Measurements from ENCODE around the gene PRXL2A.

The PRXL2A gene

GRCh38 chr10:80455461-80456349 is 47.4 kb downstream of the PRXL2A start:
- Mint-ChIP-seq H3K27me3 (no peaks in the 10 kb centered on the region), H3K9me3 (no peaks in the 10 kb centered on the region), H3K36me3 (no peaks in the 10 kb centered on the region), H3K4me1 (peaks cover 43% of the 10 kb centered on the region), H3K27ac (peak overlapping the region; percentile 88), H3K4me3 (peak overlapping the region; percentile 88)
- DNase-seq (ENCODE audit: low spot score in 2 of 2) (no peak), ATAC-seq (ENCODE audit: low read depth) (no peak)

- Mint-ChIP-seq H3K27me3 (no peaks in the 10 kb centered on the region), H3K9me3 (no peaks in the 10 kb centered on the region), H3K36me3 (no peaks in the 10 kb centered on the region), H3K4me1 (peaks cover 58% of the 10 kb centered on the region), H3K4me3 (peak overlapping the region; percentile 56), H3K27ac (no peak overlapping the region)
- ATAC-seq (ENCODE audit: low read depth) = no peak
- DNase-seq (ENCODE audit: low spot score in 2 of 2) = no peak
Measured at GRCh38 chr10:80457554-80458262, 49.4 kb downstream of the PRXL2A start.

- no peaks in the 10 kb centered on the region for H3K9me3 Mint-ChIP-seq
- H3K36me3 Mint-ChIP-seq = no peaks in the 10 kb centered on the region
- peaks cover 62% of the 10 kb centered on the region for H3K4me1 Mint-ChIP-seq
- DNase-seq (ENCODE audit: low spot score in 2 of 2) = no peak
- no peak for ATAC-seq (ENCODE audit: low read depth)
- H3K27ac Mint-ChIP-seq = peak overlapping the region; percentile 76
- H3K4me3 Mint-ChIP-seq = no peak overlapping the region
- no peaks in the 10 kb centered on the region for H3K27me3 Mint-ChIP-seq
Measured at GRCh38 chr10:80458263-80458625, 49.9 kb downstream of the PRXL2A start.

- DNase-seq (ENCODE audit: low spot score in 2 of 2) (no peak), ATAC-seq (ENCODE audit: low read depth) (no peak)
- H3K4me3 Mint-ChIP-seq = peak overlapping the region; percentile 60
- peak overlapping the region; percentile 76 for H3K27ac Mint-ChIP-seq
- no peaks in the 10 kb centered on the region for H3K27me3 Mint-ChIP-seq
- no peaks in the 10 kb centered on the region for H3K9me3 Mint-ChIP-seq
- H3K36me3 Mint-ChIP-seq = no peaks in the 10 kb centered on the region
- peaks cover 62% of the 10 kb centered on the region for H3K4me1 Mint-ChIP-seq
Measured at GRCh38 chr10:80458638-80459037, 50.3 kb downstream of the PRXL2A start.

- peak; percentile 33 to 37 for DNase-seq (ENCODE audit: low spot score in 2 of 2)
- peaks cover 67% of the 10 kb centered on the region for H3K4me1 Mint-ChIP-seq
- H3K27me3 Mint-ChIP-seq = no peaks in the 10 kb centered on the region
- no peaks in the 10 kb centered on the region for H3K9me3 Mint-ChIP-seq
- H3K4me3 Mint-ChIP-seq = peak overlapping the region; percentile 67
- H3K36me3 Mint-ChIP-seq = no peaks in the 10 kb centered on the region
- H3K27ac Mint-ChIP-seq = peak overlapping the region; percentile 76
- peak; percentile 39 for ATAC-seq (ENCODE audit: low read depth)
Measured at GRCh38 chr10:80459047-80459865, 50.9 kb downstream of the PRXL2A start.

- no peaks in the 10 kb centered on the region for H3K9me3 Mint-ChIP-seq
- peak overlapping the region; percentile 14 for H3K4me3 Mint-ChIP-seq
- H3K27me3 Mint-ChIP-seq = no peaks in the 10 kb centered on the region
- H3K4me1 Mint-ChIP-seq = peaks cover 69% of the 10 kb centered on the region
- DNase-seq (ENCODE audit: low spot score in 2 of 2) = no peak
- no peak for ATAC-seq (ENCODE audit: low read depth)
- H3K36me3 Mint-ChIP-seq = no peaks in the 10 kb centered on the region
- peak overlapping the region; percentile 33 for H3K27ac Mint-ChIP-seq
Measured at GRCh38 chr10:80460399-80461207, 52.3 kb downstream of the PRXL2A start.

- H3K4me1 Mint-ChIP-seq = peaks cover 71% of the 10 kb centered on the region
- no peak for ATAC-seq (ENCODE audit: low read depth)
- H3K27ac Mint-ChIP-seq = peak overlapping the region; percentile 33
- no peaks in the 10 kb centered on the region for H3K27me3 Mint-ChIP-seq
- no peaks in the 10 kb centered on the region for H3K9me3 Mint-ChIP-seq
- DNase-seq (ENCODE audit: low spot score in 2 of 2) = no peak
- H3K4me3 Mint-ChIP-seq = peak overlapping the region; percentile 5
- no peaks in the 10 kb centered on the region for H3K36me3 Mint-ChIP-seq
Measured at GRCh38 chr10:80461208-80462183, 53.1 kb downstream of the PRXL2A start.

- ATAC-seq (ENCODE audit: low read depth) = no peak
- no peak for DNase-seq (ENCODE audit: low spot score in 2 of 2)
- Mint-ChIP-seq H3K27me3 (no peaks in the 10 kb centered on the region), H3K36me3 (no peaks in the 10 kb centered on the region), H3K4me3 (no peak overlapping the region), H3K9me3 (no peaks in the 10 kb centered on the region), H3K27ac (peak overlapping the region; percentile 70), H3K4me1 (peaks cover 74% of the 10 kb centered on the region)
Measured at GRCh38 chr10:80462299-80462980, 54.1 kb downstream of the PRXL2A start.

GRCh38 chr10:80462981-80463741 is 54.8 kb downstream of the PRXL2A start:
- peak overlapping the region; percentile 70 for H3K27ac Mint-ChIP-seq

GRCh38 chr10:80463868-80464267 is 55.5 kb downstream of the PRXL2A start:
- peak overlapping the region; percentile 70 for H3K27ac Mint-ChIP-seq
- peaks cover 68% of the 10 kb centered on the region for H3K4me1 Mint-ChIP-seq
- peak overlapping the region; percentile 17 for H3K4me3 Mint-ChIP-seq
- no peak for DNase-seq (ENCODE audit: low spot score in 2 of 2)
- no peaks in the 10 kb centered on the region for H3K9me3 Mint-ChIP-seq
- no peak for ATAC-seq (ENCODE audit: low read depth)
- H3K27me3 Mint-ChIP-seq = no peaks in the 10 kb centered on the region
- no peaks in the 10 kb centered on the region for H3K36me3 Mint-ChIP-seq

More at GRCh38 chr10:80462981-80463741, 54.8 kb downstream of the PRXL2A start:
- no peaks in the 10 kb centered on the region for H3K36me3 Mint-ChIP-seq
- no peaks in the 10 kb centered on the region for H3K27me3 Mint-ChIP-seq
- ATAC-seq (ENCODE audit: low read depth) = peak; percentile 66
- peaks cover 73% of the 10 kb centered on the region for H3K4me1 Mint-ChIP-seq
- DNase-seq (ENCODE audit: low spot score in 2 of 2) = no peak
- H3K4me3 Mint-ChIP-seq = peak overlapping the region; percentile 67
- H3K9me3 Mint-ChIP-seq = no peaks in the 10 kb centered on the region

GRCh38 chr10:80464557-80465450 is 56.5 kb downstream of the PRXL2A start:
- ATAC-seq (ENCODE audit: low read depth) = no peak
- DNase-seq (ENCODE audit: low spot score in 2 of 2) = no peak
- Mint-ChIP-seq H3K4me3 (peak overlapping the region; percentile 62), H3K36me3 (peaks cover 3% of the 10 kb centered on the region), H3K4me1 (peaks cover 64% of the 10 kb centered on the region), H3K9me3 (no peaks in the 10 kb centered on the region), H3K27me3 (no peaks in the 10 kb centered on the region), H3K27ac (peak overlapping the region; percentile 72)
